SJSA1 (cell line): Measurements from ENCODE around the gene STAT5B. TPM values are rescaled to one million over a fixed set of nuclear protein-coding genes. Genes with fewer than 3 reads are reported as not detected.
A peak's percentile ranks its signal among the peaks of the same experiment; 100 is the strongest.
"Not testable (repeated sequence)": the region's sequence is repeated elsewhere in the genome, so short reads cannot be mapped to it uniquely, and the experiment has no call there.

Experiments
- DNase-seq, 2 experiments: peaks; one replicate each; pipeline ENCODE4 v3.0.0-alpha.2; 2015 to 2020; ENCODE audit warnings: low spot score in 2 of 2, low read depth in 1 of 2
- H3K27ac ChIP-seq: fragments of 250-450 bp; sonication (Bioruptor Pico); 2 replicates; pipeline ENCODE4 v1.5.1; 2020; ENCODE audit warnings: mild to moderate bottlenecking, moderate library complexity
- H3K27me3 ChIP-seq: fragments of 250-450 bp; sonication (Bioruptor Pico); replicated peaks from 2 replicates; pipeline ENCODE4 v1.5.1; 2020; ENCODE audit warnings: mild to moderate bottlenecking, moderate library complexity
- H3K36me3 ChIP-seq: fragments of 250-450 bp; sonication (Bioruptor Pico); 2 replicates; pipeline ENCODE4 v1.5.1; 2020; ENCODE audit warnings: mild to moderate bottlenecking
- H3K4me1 ChIP-seq: fragments of 250-450 bp; sonication (Bioruptor Pico); replicated peaks from 2 replicates; pipeline ENCODE4 v1.6.1; 2021; ENCODE audit warnings: mild to moderate bottlenecking
- H3K4me3 ChIP-seq: fragments of 250-450 bp; sonication (Bioruptor Pico); 2 replicates; pipeline ENCODE4 v1.5.1; 2020; ENCODE audit warnings: mild to moderate bottlenecking
- H3K9me3 ChIP-seq: fragments of 250-450 bp; sonication (Bioruptor Pico); replicated peaks from 2 replicates; pipeline ENCODE4 v1.5.1; 2020; ENCODE audit warnings: mild to moderate bottlenecking
- total RNA-seq: library from RNA; depleted of rRNA; stranded (reverse); fragments of >200 nt; shearing (Covaris generic); gene quantifications from 2 replicates; pipeline ENCODE4 v1.2.3, GENCODE V29; 2014

Gene STAT5B
- total RNA-seq, 1 experiment from 2014 or later = 36.0 TPM

- not testable (repeated sequence) for DNase-seq, H3K27ac ChIP-seq, H3K4me3 ChIP-seq, H3K36me3 ChIP-seq, H3K27me3 ChIP-seq, H3K9me3 ChIP-seq, H3K4me1 ChIP-seq
Observed at GRCh38 chr17:42299361-42299760, 23.2 kb upstream of the STAT5B start.

- H3K4me1 ChIP-seq, H3K27ac ChIP-seq, H3K27me3 ChIP-seq, H3K9me3 ChIP-seq, H3K36me3 ChIP-seq, H3K4me3 ChIP-seq, DNase-seq: not testable (repeated sequence)
Observed at GRCh38 chr17:42297775-42298174, 21.6 kb upstream of the STAT5B start.

- no peaks in the 10 kb centered on the region for H3K36me3 ChIP-seq
- no peak overlapping the region for H3K27ac ChIP-seq
- no peaks in the 10 kb centered on the region for H3K27me3 ChIP-seq
- no peaks in the 10 kb centered on the region for H3K4me1 ChIP-seq
- H3K4me3 ChIP-seq = no peak overlapping the region
- H3K9me3 ChIP-seq = no peaks in the 10 kb centered on the region
- DNase-seq = no peak
Observed at GRCh38 chr17:42296012-42296411, 19.8 kb upstream of the STAT5B start.

- H3K27ac ChIP-seq = no peak overlapping the region
- DNase-seq = no peak
- H3K36me3 ChIP-seq = no peaks in the 10 kb centered on the region
- H3K27me3 ChIP-seq = no peaks in the 10 kb centered on the region
- H3K4me3 ChIP-seq = no peak overlapping the region
- H3K4me1 ChIP-seq = no peaks in the 10 kb centered on the region
- no peaks in the 10 kb centered on the region for H3K9me3 ChIP-seq
Observed at GRCh38 chr17:42294469-42295398, 18.5 kb upstream of the STAT5B start.

GRCh38 chr17:42291129-42291528 lies 14.9 kb upstream of the STAT5B start:
- H3K4me3 ChIP-seq = no peak overlapping the region
- H3K9me3 ChIP-seq = no peaks in the 10 kb centered on the region
- no peak overlapping the region for H3K27ac ChIP-seq
- H3K36me3 ChIP-seq = no peaks in the 10 kb centered on the region
- no peak for DNase-seq
- peaks cover 22% of the 10 kb centered on the region for H3K4me1 ChIP-seq
- H3K27me3 ChIP-seq = no peaks in the 10 kb centered on the region

GRCh38 chr17:42290577-42290976 lies 14.4 kb upstream of the STAT5B start:
- Histone ChIP-seq H3K4me1 (peaks cover 22% of the 10 kb centered on the region), H3K9me3 (no peaks in the 10 kb centered on the region), H3K27me3 (no peaks in the 10 kb centered on the region), H3K36me3 (no peaks in the 10 kb centered on the region), H3K4me3 (no peak overlapping the region), H3K27ac (no peak overlapping the region)
- no peak for DNase-seq

- Histone ChIP-seq H3K36me3 (no peaks in the 10 kb centered on the region), H3K4me1 (peaks cover 22% of the 10 kb centered on the region), H3K9me3 (no peaks in the 10 kb centered on the region), H3K27ac (no peak overlapping the region), H3K4me3 (no peak overlapping the region), H3K27me3 (no peaks in the 10 kb centered on the region)
- DNase-seq = no peak
Observed at GRCh38 chr17:42289611-42290181, 13.5 kb upstream of the STAT5B start.

GRCh38 chr17:42288803-42289610 lies 12.8 kb upstream of the STAT5B start:
- no peak overlapping the region for H3K27ac ChIP-seq
- H3K36me3 ChIP-seq = no peaks in the 10 kb centered on the region
- no peak for DNase-seq
- H3K9me3 ChIP-seq = no peaks in the 10 kb centered on the region
- H3K4me3 ChIP-seq = peak overlapping the region; percentile 51
- H3K4me1 ChIP-seq = peaks cover 22% of the 10 kb centered on the region
- H3K27me3 ChIP-seq = no peaks in the 10 kb centered on the region

GRCh38 chr17:42287977-42288802 lies 12.0 kb upstream of the STAT5B start, which contains the start of gene STAT5A:
Gene STAT5A (plus strand): TSS chr17:42288498. CDS start chr17:42289412, 914 bp downstream.
- Histone ChIP-seq H3K27ac (no peak within 1 kb of the TSS), H3K9me3 (no peaks in the 10 kb centered on the region), H3K36me3 (no peaks in the 10 kb centered on the region), H3K4me3 (peak within 1 kb of the TSS; percentile 51), H3K27me3 (no peaks in the 10 kb centered on the region), H3K4me1 (peaks cover 22% of the 10 kb centered on the region)
- peak; percentile 46 to 73 for DNase-seq

- DNase-seq = peak in 1 of 2 experiments; percentile 36
- H3K4me3 ChIP-seq = peak overlapping the region; percentile 51
- no peak overlapping the region for H3K27ac ChIP-seq
Observed at GRCh38 chr17:42287305-42287976, 11.2 kb upstream of the STAT5B start.

GRCh38 chr17:42286411-42287221 lies 10.4 kb upstream of the STAT5B start:
- Histone ChIP-seq H3K9me3 (no peaks in the 10 kb centered on the region), H3K4me1 (peaks cover 22% of the 10 kb centered on the region), H3K36me3 (no peaks in the 10 kb centered on the region), H3K27me3 (no peaks in the 10 kb centered on the region), H3K27ac (no peak overlapping the region), H3K4me3 (no peak overlapping the region)
- DNase-seq = peak in 1 of 2 experiments; percentile 30

More at GRCh38 chr17:42287305-42287976, 11.2 kb upstream of the STAT5B start:
- Histone ChIP-seq H3K4me1 (peaks cover 22% of the 10 kb centered on the region), H3K27me3 (no peaks in the 10 kb centered on the region), H3K9me3 (no peaks in the 10 kb centered on the region), H3K36me3 (no peaks in the 10 kb centered on the region)
